Osteoblast (primary cell): ENCODE measurements around the gene SERGEF. TPM values are rescaled to one million over a fixed set of nuclear protein-coding genes. Genes with fewer than 3 reads are reported as not detected.
A peak's percentile ranks its signal among the peaks of the same experiment; 100 is the strongest.

ENCODE experiments used
- DNase-seq: peaks from one replicate; pipeline ENCODE4 v3.0.0; 2011; ENCODE audit warnings: low spot score, mixed read lengths; ENCODE audit not compliant: insufficient read length; ENCODE audit errors: missing footprints
- H2AFZ ChIP-seq: 2 replicates; pipeline ENCODE4 v1.6.0; 2011; ENCODE audit warnings: mild to moderate bottlenecking, low read length
- H3K27ac ChIP-seq: 2 replicates; pipeline ENCODE4 v1.5.1; 2011; ENCODE audit warnings: mild to moderate bottlenecking, low read depth, low read length, moderate library complexity
- H3K27me3 ChIP-seq: 2 replicates; pipeline ENCODE4 v1.6.0; 2012; ENCODE audit warnings: mild to moderate bottlenecking, control low read depth, inconsistent platforms, low read length, moderate library complexity; ENCODE audit not compliant: insufficient read depth
- H3K36me3 ChIP-seq: 2 replicates; pipeline ENCODE4 v1.5.1; 2011; ENCODE audit warnings: mild to moderate bottlenecking, low read length, control low read depth, moderate library complexity; ENCODE audit not compliant: insufficient read depth
- H3K4me1 ChIP-seq: 2 replicates; pipeline ENCODE4 v1.5.1; 2011; ENCODE audit warnings: mild to moderate bottlenecking, low read length, control low read depth, moderate library complexity; ENCODE audit not compliant: insufficient read depth
- H3K4me2 ChIP-seq: 2 replicates; pipeline ENCODE4 v1.6.0; 2011; ENCODE audit warnings: mild to moderate bottlenecking, low read length; ENCODE audit not compliant: insufficient read depth
- H3K4me3 ChIP-seq: fragments of 200-600 bp; sonication (generic); 3 replicates; pipeline ENCODE4 v1.5.1; 2012; ENCODE audit warnings: mild to moderate bottlenecking, low read length, inconsistent platforms; ENCODE audit not compliant: insufficient read depth
- H3K79me2 ChIP-seq: 2 replicates; pipeline ENCODE4 v1.6.0; 2012; ENCODE audit warnings: mild to moderate bottlenecking, low read length, control low read depth, inconsistent platforms; ENCODE audit not compliant: insufficient read depth
- H3K9me3 ChIP-seq: 2 replicates; pipeline ENCODE4 v1.5.1; 2011; ENCODE audit warnings: low read depth, low read length, control low read depth
- H4K20me1 ChIP-seq: 2 replicates; pipeline ENCODE4 v1.6.0; 2012; ENCODE audit warnings: mild to moderate bottlenecking, low read length, control low read depth; ENCODE audit not compliant: insufficient read depth
- total RNA-seq: library from RNA; depleted of rRNA; stranded (reverse); fragments of >200 nt; gene quantifications from 2 replicates; pipeline ENCODE4 v1.2.3, GENCODE V29; 2012
- TF ChIP-seq, protein P1 (sequence below): IDR thresholded peaks from 2 replicates; pipeline ENCODE4 v1.5.1; 2011; ENCODE audit warnings: mild to moderate bottlenecking, low read depth, low read length, moderate library complexity; ENCODE audit errors: extremely low read depth

The SERGEF gene
- total RNA-seq, 1 donor = 29.7 TPM

GRCh38 chr11:17851697-17852096, 161.2 kb downstream of the SERGEF start:
- H2AFZ ChIP-seq = no peak overlapping the region
- TF ChIP-seq, protein P1, sequence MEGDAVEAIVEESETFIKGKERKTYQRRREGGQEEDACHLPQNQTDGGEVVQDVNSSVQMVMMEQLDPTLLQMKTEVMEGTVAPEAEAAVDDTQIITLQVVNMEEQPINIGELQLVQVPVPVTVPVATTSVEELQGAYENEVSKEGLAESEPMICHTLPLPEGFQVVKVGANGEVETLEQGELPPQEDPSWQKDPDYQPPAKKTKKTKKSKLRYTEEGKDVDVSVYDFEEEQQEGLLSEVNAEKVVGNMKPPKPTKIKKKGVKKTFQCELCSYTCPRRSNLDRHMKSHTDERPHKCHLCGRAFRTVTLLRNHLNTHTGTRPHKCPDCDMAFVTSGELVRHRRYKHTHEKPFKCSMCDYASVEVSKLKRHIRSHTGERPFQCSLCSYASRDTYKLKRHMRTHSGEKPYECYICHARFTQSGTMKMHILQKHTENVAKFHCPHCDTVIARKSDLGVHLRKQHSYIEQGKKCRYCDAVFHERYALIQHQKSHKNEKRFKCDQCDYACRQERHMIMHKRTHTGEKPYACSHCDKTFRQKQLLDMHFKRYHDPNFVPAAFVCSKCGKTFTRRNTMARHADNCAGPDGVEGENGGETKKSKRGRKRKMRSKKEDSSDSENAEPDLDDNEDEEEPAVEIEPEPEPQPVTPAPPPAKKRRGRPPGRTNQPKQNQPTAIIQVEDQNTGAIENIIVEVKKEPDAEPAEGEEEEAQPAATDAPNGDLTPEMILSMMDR = no peak
- DNase-seq = no peak

DNA sequence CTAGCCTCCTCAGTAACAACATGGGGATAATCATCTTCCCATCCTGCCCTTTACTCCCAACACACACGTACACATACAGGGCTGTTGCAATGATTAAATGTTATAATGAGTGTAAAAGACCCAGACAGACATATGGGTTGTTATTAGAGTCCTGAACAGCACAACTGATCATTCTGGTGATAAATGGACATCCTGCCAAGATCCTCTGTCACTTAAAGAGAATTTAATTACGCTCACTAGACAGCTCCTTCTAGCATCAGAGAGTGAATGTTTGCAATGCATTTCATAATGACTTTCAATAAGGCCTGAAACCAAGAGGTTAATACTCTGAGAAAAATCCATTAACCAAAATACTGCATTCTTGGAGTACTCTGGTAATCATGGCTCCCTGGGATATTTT, 162.5 kb downstream of the SERGEF start:
- no peak overlapping the region for H3K27ac ChIP-seq
- H3K4me2 ChIP-seq = no peak overlapping the region
- no peak overlapping the region for H3K4me3 ChIP-seq
- no peaks in the 10 kb centered on the region for H3K27me3 ChIP-seq
- no peaks in the 10 kb centered on the region for H3K36me3 ChIP-seq
- no peak overlapping the region for H2AFZ ChIP-seq
- H3K4me1 ChIP-seq = peaks cover 9% of the 10 kb centered on the region
- peaks cover 3% of the 10 kb centered on the region for H4K20me1 ChIP-seq
- TF ChIP-seq, protein P1 = no peak
- no peaks in the 10 kb centered on the region for H3K9me3 ChIP-seq
- DNase-seq = no peak
- no peaks in the 10 kb centered on the region for H3K79me2 ChIP-seq

More at GRCh38 chr11:17851697-17852096, 161.2 kb downstream of the SERGEF start:
- no peaks in the 10 kb centered on the region for H3K9me3 ChIP-seq
- no peak overlapping the region for H3K27ac ChIP-seq
- H3K4me3 ChIP-seq = no peak overlapping the region
- no peaks in the 10 kb centered on the region for H3K27me3 ChIP-seq
- no peaks in the 10 kb centered on the region for H4K20me1 ChIP-seq
- H3K36me3 ChIP-seq = no peaks in the 10 kb centered on the region
- no peak overlapping the region for H3K4me2 ChIP-seq
- no peaks in the 10 kb centered on the region for H3K4me1 ChIP-seq
- no peaks in the 10 kb centered on the region for H3K79me2 ChIP-seq

DNA sequence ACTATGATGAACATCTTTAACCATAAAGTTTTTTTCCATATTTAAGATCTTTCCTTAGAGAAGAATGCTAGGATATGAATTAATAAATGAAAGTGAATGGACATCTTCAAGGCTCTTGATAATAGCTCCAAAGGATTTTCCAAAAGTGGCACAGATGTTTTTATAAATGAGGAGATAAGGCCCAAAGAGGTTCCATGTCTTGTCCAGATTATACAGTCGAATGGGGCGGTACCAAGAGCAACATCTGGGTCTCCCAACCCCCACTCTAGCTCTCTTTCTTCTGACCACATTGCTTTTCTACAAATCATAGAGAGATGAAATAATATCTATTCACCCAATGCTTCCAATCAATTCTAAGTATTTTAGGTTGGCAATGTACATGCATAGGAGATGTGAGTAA, 164.1 kb downstream of the SERGEF start:
- TF ChIP-seq, protein P1 = no peak
- Histone ChIP-seq H3K4me2 (no peak overlapping the region), H3K79me2 (no peaks in the 10 kb centered on the region), H3K36me3 (no peaks in the 10 kb centered on the region), H3K4me1 (peaks cover 13% of the 10 kb centered on the region), H3K4me3 (no peak overlapping the region), H4K20me1 (peaks cover 3% of the 10 kb centered on the region), H3K9me3 (no peaks in the 10 kb centered on the region), H2AFZ (no peak overlapping the region), H3K27me3 (no peaks in the 10 kb centered on the region), H3K27ac (no peak overlapping the region)
- no peak for DNase-seq

GRCh38 chr11:17846852-17847453, 165.9 kb downstream of the SERGEF start:
- TF ChIP-seq, protein P1 = no peak
- H3K4me1 ChIP-seq = peaks cover 13% of the 10 kb centered on the region
- no peak overlapping the region for H3K4me3 ChIP-seq
- H2AFZ ChIP-seq = no peak overlapping the region
- H3K79me2 ChIP-seq = no peaks in the 10 kb centered on the region
- H3K4me2 ChIP-seq = no peak overlapping the region
- H4K20me1 ChIP-seq = peaks cover 3% of the 10 kb centered on the region
- H3K9me3 ChIP-seq = no peaks in the 10 kb centered on the region
- H3K36me3 ChIP-seq = no peaks in the 10 kb centered on the region
- DNase-seq = peak; percentile 34
- no peaks in the 10 kb centered on the region for H3K27me3 ChIP-seq
- H3K27ac ChIP-seq = no peak overlapping the region
